Non-pigmented ciliary epithelial cell (primary cell): Measurements from ENCODE around the gene CYS1.
"Not testable (repeated sequence)": the region's sequence is repeated elsewhere in the genome, so short reads cannot be mapped to it uniquely, and the experiment has no call there.

ENCODE experiments used
- DNase-seq: peaks from one replicate; pipeline ENCODE4 v3.0.0-alpha.2; 2010; ENCODE audit warnings: low read depth

CYS1 gene

DNA sequence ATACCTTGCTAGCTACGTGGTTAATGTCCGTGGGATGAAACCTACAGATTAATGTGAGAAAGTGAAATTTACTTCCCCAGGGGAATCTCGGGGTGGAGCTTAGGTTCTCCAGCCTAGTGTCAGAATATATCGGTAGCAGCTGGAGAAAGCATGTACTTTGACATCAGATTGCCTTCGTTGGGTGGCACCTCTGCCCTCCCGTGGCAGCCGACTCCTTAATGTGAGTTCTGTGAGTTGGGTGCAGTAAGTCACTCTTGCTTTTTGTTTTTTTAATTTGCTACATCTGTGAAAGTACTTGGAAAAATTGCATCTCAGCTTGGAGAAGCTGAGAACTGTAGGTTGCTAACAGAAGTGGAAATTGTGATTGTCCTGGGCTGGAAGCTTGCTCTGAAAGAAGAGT is 33.3 kb downstream of the CYS1 start:
- DNase-seq: no peak

- no peak for DNase-seq
Measured at GRCh38 chr2:10045561-10046355, 34.5 kb downstream of the CYS1 start.

DNA sequence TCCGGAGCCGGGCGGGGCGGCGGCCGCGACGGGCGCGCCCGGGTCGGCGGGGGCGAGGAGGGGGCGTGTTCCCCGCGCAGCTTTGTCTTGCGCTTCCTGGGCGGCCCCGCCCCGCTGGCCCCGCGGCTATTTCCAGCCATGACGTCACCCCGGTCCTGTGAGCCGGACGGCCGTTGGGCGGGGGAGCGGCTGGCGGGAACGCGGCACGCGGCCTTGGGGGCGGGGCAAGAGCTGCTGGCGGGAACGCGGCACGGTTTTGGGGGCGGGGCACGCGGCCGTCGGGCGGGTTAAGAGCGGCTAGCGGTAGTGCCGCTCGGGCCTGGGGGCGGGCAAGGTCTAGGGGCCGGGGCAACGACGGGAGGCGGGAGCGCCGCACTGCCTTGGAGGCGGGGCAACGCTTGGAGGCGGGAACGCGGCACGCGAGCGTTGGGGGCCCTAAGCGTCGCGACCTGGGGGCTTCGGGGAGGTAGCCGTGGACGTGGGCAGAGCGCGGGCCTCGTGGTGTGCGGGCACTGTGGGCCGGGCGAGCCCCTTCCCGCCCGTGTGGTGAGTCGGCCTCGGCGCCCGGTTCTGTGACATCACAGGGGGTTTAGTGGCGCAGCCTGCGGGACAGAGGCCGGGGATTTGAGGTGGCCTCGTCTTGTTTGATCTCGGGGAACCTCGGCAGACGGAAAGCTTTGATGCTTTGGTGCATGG is 36.2 kb downstream of the CYS1 start:
- DNase-seq: peak; percentile 45

- no peak for DNase-seq
Measured at GRCh38 chr2:10043256-10043905, 36.8 kb downstream of the CYS1 start, which contains the start of gene KLF11. KLF11 (plus strand) TSS chr2:10043550; CDS start chr2:10043717, 167 bp downstream.

DNA sequence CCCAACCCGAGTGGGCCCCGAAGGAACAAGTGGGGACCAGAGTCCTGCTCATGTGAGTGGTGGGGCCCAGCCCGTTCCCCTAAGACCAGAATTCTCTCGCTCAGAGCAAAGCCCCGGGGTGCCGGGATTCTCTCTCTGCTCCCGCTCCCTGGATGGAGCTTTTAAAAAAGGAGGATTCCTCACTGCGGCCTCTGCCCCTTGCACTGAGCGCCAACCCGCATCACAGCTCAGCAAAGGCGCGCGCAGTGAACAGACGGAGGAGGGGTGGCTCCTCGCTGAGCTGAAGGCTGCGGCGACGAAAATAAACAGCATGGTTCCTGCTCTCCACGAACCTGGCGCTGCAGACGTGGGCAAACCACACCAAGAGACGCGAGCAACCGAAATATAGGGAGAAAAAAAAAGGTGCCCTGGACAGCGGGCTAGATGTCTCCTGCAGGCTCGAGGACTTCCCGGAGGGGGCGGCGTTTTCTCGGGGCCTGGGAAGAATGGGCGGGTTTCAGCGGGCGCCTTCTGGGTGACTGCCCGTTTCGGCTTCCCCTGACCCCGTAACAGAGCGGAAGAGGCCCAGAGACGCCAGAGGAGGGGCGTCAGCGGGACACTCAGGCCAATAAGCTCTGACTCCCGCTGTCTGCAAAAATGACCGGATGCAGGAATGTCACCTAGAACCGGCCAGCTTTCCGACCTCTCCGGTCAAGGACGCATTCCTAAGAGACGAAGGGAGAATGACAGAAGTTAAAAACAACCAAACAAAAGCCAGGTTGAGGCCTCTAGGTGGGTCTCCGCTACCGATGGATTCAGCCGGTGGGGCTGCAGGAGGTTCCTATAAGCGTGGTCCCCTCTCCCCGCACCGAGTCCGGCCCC is 37.7 kb downstream of the CYS1 start:
- DNase-seq: no peak

DNA sequence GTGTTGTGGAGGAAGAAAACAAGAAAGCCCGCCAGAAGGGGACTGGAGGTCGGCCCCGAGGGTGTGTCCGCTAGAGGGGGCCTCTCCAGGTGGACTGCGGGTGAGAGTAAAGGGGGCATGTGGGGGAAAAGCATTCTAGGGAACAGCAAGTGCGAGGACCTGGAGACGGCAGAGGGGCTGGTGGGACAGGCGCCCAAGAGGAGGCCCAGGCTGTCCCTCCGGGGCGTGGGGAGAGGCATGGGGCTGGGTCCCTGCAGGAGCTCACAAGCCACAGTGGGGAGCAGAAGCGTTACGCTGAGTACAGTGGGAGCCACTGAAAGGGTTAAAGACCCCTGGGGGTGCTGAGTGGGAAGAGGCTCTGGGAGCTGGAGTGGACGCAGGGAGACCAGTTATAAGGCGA is 38.5 kb downstream of the CYS1 start:
- DNase-seq: no peak

DNA sequence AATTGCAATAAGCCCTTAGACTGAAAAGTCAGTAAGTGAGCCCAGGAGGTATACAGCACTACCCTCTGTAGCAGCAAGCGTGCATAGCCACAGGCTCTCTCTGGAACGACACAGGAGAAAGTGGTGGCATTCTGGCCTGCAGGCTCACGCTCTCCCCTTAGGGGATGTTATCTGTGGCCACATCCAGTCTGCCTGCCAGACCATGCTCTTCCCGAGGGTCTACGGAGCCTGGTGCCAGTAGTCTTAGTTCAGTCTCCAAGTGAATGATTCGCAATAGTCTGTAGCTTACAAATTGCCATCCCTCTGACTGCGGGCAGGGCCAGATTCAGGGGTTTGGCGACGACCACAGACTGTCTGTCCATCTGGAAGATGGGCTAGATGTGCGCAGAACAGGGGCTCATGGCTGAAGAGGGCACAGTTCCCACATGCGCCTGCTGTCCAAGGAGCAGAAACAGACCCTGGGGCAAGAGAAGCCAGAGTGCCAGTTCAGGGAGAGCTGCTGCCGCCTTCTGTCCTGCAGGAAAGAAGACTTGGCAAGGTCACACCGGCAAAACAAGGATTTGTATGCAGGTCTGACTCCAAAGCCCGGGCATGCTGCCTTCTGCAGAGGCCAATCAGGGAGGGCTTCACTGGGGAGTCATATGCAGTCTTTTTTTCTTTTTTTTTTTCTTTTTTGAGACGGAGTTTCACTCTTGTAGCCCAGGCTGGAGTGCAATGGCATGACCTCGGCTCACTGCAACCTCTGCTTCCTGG is 40.4 kb downstream of the CYS1 start:
- no peak for DNase-seq

DNA sequence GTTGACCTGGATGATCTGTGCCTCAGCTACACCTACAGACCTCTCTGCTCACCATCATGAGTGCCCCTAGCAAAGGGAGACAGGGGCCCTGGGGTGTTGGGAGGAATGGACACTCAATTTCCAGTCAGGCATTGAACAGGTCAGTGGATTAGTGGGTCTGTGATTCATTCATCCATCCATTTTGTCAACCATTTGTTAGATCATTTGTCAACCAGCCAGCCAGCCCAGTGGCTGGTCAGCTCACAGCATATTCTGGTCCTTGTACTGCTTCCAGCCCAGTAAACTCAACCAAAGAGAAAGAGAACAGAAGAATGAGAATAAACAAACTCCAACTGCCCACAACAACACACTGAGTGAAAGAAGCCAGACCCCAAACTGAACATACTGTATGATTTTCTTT is 41.5 kb downstream of the CYS1 start:
- DNase-seq: no peak

- no peak for DNase-seq
Measured at GRCh38 chr2:10038123-10038522, 42.1 kb downstream of the CYS1 start.

- no peak for DNase-seq
Measured at GRCh38 chr2:10036095-10036884, 43.9 kb downstream of the CYS1 start.

DNA sequence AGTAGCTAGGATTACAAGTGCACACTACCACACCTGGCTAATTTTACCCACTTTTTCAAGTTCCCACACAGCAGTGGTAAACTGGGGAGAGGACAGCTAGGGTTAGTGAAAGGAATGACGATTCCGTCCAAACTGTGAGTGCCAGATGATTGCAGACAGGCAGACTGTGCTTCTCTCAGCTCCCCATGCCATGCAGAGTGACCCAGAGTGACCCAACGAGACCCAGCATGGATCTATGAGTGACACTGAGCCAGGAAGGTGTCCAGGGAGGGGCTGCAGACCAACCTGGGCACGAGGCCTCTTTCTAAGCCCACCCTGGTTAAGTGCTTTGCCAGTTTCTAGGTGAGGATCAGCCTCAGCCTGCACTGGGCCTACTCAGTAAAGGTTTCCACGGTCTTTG is 44.6 kb downstream of the CYS1 start:
- DNase-seq: no peak

DNA sequence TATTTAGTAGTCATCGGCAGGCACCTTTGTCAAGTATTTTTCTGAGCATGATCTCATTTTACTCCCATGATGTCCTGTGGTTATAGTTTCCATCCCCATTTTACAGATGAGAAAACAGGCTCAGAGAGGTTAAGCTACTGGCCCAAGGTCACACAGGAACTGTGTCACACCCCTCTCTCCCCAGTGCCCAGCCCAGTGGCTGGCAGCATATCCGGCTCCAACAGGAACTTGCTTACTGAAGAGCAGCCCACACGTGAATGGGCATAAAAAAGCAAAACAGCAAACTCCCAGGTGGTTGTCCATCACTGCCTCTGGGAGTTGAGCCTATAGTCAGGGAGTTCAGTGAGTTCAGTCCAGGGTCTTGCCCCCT is 45.2 kb downstream of the CYS1 start:
- DNase-seq: no peak

DNA sequence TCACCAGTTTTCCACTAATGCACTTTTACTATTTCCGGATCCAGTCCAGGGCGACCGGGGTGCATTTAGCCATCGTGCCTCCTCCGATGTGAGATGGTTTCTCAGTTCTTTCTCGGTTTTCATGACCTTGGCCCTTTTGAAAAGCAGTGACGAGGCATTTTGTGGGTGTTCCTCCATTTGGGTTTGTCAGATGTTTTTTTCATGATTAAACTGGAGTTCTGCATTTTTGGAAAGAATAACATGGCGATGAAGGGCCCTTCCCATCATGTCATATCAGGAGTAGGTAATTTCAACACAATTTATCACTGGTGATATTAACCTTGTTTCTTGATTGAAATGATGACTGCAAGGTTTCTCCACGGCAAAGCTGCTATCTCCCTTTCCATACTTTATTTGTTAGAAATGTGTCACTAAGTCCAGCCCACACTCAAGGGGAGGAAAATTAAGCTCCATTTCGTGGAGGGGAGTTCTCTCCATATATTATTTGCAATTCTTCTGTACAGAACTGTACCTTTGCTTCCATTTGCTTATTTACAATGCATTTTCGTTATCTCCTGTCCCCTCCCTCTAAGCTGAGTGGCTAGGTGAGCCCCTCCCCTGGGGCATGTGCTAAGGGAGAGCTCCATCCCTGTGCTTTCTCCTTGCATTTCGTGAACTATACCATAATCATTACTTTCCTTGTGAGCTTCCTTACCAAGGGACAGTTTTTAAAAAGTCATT is 45.7 kb downstream of the CYS1 start:
- no peak for DNase-seq

DNA sequence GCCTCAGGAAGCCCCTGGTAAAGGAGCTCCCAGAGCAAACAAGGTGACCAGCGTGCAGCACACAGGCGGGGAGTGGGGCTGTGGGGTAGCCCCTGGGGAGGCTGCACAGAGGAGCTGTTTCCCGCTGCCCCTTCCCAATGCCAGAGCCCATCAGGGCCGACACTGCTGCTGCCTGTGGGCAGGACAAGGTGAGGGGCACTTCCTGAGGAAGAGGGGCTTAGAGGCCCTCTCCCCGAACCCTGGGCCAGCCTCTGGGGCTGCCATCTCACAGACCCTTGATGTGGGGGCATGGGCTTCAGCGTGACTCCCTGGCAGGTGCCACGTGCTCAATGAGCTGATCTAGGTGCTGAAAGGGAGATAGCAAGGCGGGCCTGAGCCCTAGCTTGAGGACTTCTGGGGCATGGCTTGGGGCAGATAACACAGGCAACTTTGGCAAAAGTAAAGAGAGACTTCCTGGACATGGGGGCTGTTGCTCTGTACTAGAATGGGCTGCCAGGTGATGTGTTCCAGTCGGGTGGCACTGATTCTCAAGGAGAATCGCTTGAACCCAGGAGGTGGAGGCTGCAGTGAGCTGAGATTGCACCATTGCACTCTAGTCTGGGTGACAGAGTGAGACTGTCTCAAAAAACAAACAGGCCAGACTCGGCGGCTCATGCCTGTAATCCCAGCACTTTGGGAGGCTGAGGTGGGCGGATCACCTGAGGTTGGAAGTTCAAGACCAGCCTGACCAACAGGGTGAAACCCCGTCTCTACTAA is 46.8 kb downstream of the CYS1 start:
- DNase-seq: no peak

DNA sequence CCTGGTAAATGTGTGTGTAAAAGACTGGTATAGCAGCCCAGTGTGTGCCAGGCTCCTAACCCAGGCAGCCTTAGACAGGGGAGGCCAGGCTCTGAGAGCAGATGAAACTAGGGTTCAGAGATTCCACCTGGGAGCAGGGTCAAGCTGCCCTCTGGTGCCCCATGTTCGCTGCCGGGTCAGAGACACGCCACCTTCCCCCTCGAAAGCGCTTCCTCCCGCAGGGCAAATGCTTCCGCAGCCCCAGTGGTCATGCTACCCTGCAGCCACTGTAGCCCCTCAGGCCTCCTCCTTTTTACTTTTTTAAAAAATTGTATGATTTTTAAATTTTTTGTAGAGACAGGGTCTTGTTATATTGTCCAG is 47.5 kb downstream of the CYS1 start:
- DNase-seq: no peak

DNA sequence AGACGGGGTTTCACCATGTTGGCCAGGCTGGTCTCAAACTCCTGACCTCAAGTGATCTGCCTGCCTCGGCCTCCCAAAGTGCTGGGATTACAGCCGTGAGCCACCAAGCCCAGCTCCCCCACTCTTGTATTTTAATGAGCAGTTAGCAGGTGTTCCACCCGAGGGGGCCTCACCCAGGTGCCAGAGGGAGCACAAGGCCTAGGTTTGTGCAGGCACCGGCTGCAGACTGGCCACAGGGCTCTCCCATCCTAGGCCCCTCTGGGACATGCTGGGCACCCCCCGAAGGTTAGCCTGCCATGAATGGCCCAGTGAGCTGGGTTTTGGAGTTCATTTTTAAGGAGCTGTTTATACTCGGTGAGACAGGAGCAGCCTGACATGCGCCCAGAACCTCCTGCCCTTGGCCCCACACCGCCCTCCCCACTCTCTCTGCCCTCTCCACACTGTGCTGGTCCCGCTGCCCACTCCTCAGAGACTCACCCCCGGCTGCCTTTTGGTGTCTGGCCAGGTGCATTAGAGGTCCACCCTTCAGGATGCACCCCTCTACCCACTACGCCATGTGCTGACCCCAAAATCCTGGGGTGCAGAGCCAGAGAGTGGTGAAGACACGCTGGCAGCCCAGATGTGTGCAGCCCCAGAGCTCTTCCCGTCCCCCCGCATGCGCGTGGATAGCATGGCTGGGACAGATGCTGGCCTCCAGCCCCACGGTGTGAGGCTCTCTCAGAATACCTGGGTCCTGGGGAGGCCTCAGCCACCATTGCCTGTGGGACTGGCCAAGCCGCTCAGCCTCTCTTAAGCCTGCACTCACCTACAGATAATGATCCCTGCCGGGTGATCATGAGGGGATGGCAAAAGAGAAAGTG is 48.1 kb downstream of the CYS1 start:
- DNase-seq: no peak

- DNase-seq: not testable (repeated sequence)
Measured at GRCh38 chr2:10030798-10031197, 49.4 kb downstream of the CYS1 start.

DNA sequence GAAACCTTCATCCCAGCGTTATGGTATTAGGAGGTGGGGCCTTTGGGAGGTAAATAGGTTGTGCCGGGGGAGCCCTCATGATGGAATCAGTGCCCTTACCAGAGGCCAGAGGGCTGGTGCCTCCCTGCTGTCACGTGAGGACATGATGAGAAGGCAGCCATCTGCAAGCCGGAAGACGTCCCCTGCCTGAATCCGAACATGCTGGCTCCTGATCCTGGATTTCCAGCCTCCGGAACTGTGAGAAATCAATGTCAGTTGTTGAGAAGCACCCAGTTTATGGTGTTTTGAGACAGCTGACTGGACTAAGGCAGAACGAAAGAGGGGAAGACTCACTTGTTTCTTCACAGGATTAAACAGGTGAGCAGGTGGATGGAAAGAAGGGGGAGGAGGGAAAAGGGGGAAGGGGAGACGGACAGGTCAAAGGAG is 49.9 kb downstream of the CYS1 start:
- DNase-seq: no peak
